SK-N-SH (cell line): ENCODE results near the gene DSC3.

Experiments used
- TF ChIP-seq, protein P1 (sequence below): fragments of 150-350 bp; IDR thresholded peaks from 2 replicates; pipeline ENCODE4 v1.6.1; 2016; ENCODE audit warnings: mild to moderate bottlenecking, low read depth, low read length
- TF ChIP-seq, protein P2 (sequence below): fragments of 200-600 bp; sonication (generic); IDR thresholded peaks from 2 replicates; pipeline ENCODE4 v1.6.1; 2017; ENCODE audit warnings: antibody characterized with exemption, mild to moderate bottlenecking, moderate library complexity

DNA sequence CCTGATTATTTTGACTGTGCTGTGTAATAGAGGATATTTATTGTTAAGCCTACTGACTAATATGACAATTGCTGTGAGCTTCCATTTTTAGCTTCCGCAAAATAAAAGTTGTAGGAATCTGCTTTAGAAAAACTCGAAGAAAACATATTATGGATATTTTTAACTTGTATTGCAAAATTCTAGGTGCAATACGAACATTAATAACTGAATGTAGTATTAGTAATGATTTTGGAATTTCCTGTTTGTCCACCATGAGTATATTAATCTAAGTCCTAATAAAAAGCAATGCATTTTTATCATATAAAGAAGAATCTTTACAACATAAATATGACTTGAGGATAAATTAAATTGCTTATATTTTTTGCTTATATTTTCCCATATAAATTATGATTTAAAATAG is 2.4 kb upstream of the DSC3 start:
- TF ChIP-seq, protein P1, sequence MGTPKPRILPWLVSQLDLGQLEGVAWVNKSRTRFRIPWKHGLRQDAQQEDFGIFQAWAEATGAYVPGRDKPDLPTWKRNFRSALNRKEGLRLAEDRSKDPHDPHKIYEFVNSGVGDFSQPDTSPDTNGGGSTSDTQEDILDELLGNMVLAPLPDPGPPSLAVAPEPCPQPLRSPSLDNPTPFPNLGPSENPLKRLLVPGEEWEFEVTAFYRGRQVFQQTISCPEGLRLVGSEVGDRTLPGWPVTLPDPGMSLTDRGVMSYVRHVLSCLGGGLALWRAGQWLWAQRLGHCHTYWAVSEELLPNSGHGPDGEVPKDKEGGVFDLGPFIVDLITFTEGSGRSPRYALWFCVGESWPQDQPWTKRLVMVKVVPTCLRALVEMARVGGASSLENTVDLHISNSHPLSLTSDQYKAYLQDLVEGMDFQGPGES = no peak
- TF ChIP-seq, protein P2, sequence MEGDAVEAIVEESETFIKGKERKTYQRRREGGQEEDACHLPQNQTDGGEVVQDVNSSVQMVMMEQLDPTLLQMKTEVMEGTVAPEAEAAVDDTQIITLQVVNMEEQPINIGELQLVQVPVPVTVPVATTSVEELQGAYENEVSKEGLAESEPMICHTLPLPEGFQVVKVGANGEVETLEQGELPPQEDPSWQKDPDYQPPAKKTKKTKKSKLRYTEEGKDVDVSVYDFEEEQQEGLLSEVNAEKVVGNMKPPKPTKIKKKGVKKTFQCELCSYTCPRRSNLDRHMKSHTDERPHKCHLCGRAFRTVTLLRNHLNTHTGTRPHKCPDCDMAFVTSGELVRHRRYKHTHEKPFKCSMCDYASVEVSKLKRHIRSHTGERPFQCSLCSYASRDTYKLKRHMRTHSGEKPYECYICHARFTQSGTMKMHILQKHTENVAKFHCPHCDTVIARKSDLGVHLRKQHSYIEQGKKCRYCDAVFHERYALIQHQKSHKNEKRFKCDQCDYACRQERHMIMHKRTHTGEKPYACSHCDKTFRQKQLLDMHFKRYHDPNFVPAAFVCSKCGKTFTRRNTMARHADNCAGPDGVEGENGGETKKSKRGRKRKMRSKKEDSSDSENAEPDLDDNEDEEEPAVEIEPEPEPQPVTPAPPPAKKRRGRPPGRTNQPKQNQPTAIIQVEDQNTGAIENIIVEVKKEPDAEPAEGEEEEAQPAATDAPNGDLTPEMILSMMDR = no peak
